Stomach (tissue), 4 donors: Measurements from ENCODE around the gene IGF1R.

Experiments used
- POLR2AphosphoS5 ChIP-seq, 3 donors: sonication (generic); formaldehyde crosslinking; IDR thresholded peaks; one replicate each; pipeline ENCODE4 v1.6.1; 2016; ENCODE audit warnings: antibody characterized with exemption in 3 of 3
- TF ChIP-seq, protein P1 (sequence below), 7 experiments: fragments of 450-650 bp in 4 of 7; fragments of 200-600 bp in 3 of 7; sonication (generic) in 3 of 7; IDR thresholded peaks; one replicate each; pipeline ENCODE4 v1.5.1; 2016 to 2019; ENCODE audit warnings: antibody characterized with exemption in 7 of 7, control low read depth in 2 of 7, mild to moderate bottlenecking in 1 of 7

- TF ChIP-seq POLR2AphosphoS5 (IDR thresholded peaks at IDR 0.05): no peak
- TF ChIP-seq, protein P1, sequence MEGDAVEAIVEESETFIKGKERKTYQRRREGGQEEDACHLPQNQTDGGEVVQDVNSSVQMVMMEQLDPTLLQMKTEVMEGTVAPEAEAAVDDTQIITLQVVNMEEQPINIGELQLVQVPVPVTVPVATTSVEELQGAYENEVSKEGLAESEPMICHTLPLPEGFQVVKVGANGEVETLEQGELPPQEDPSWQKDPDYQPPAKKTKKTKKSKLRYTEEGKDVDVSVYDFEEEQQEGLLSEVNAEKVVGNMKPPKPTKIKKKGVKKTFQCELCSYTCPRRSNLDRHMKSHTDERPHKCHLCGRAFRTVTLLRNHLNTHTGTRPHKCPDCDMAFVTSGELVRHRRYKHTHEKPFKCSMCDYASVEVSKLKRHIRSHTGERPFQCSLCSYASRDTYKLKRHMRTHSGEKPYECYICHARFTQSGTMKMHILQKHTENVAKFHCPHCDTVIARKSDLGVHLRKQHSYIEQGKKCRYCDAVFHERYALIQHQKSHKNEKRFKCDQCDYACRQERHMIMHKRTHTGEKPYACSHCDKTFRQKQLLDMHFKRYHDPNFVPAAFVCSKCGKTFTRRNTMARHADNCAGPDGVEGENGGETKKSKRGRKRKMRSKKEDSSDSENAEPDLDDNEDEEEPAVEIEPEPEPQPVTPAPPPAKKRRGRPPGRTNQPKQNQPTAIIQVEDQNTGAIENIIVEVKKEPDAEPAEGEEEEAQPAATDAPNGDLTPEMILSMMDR (IDR thresholded peaks at IDR 0.05): no peak
These were observed 332.5 kb downstream of the IGF1R start for GRCh38 chr15:98980899-98981228.
